HL-60/S4 treated with phorbol 12-myristate 13-acetate at 8.2 ng/mL for 4 days and 3 days (cell line): ENCODE data around the gene ACBD3.

ENCODE experiments used
- in situ Hi-C: fragments of 300-500 bp; cut with MboI; formaldehyde crosslinking; loops from 2 replicates; pipeline ENCODE4 v1.15.0; 2022; ENCODE audit warnings: low sequenced_read_pairs

ACBD3 gene

GRCh38 chr1:226202246-226202645, 15.7 kb upstream of the ACBD3 start:
- in situ Hi-C loops: no loop called here

DNA sequence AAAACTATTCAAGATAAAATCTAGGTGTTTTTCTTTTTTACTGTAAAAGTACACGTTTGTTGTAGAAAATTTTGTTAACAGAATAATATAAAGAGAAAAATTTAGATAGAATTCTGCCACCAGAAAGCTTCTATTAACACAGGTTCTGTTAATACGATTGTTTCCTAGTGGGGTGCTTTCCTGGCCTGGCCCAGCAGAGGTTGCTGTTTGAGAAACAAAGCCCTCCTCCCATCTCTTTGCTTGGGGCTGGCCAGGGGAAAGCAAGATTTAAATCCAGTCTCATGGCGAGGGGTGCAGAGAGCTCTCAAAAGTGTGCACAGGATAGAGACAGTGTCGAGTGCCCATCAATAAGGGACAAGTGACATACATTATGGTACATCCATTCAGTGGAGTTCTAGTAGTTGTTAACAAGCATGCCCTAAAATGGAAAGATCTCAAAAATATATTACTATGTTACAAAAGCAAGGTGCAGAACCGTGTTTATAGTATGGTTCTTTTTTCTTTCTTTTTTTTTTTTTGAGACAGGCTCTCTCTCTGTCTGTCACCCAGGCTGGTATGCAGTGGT, 14.6 kb upstream of the ACBD3 start:
- in situ Hi-C loops: no loop called here

DNA sequence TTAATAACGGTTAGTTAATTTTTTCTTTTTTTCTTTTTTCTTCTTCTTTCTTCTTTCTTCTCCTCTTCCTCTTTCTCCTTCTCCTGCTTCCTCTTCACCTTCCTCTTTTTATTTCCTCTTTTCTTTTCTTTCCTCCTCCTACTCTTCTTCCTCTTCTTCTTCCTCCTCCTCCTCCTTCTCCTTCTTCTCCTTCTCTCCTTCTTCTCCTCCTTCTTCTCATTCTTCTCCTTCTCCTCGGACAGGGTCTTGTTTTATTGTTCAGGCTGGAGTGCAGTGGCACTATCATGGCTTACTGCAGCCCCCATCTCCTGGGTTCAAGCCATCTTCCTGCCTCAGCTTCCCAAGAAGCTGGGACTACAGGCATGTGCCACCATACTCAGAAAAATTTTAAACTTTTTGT, 13.4 kb upstream of the ACBD3 start:
- in situ Hi-C loops: no loop called here

GRCh38 chr1:226195144-226195543, 8.6 kb upstream of the ACBD3 start:
- in situ Hi-C loops: no loop called here

DNA sequence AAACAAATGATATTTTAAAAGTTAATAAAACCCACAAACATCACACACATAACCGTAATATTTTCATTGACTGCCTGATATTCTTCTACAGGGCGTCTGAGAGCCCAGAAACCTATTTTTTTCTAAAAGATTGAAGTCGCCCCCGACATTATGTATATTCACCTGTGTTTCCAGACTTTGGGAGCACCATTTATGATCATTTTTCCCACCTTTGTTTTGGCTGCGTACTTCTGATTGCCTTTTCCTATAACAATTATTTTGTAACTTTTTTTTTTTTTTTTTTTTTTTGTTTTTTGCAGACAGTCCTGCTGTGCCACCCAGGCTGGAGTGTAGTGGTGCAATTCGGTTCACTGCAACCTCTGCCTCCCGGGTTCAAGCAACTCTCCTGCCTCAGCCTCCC, 839 bp upstream of the ACBD3 start:
- in situ Hi-C loops: no loop called here

GRCh38 chr1:226187019-226187322, 430 bp upstream of the ACBD3 start:
- in situ Hi-C loops: no loop called here

GRCh38 chr1:226185141-226186036, 1.2 kb downstream of the ACBD3 start:
- in situ Hi-C loops: no loop called here

- in situ Hi-C loops: no loop called here
Measured at GRCh38 chr1:226181996-226182714, 4.4 kb downstream of the ACBD3 start.

GRCh38 chr1:226176870-226177269, 9.7 kb downstream of the ACBD3 start:
- in situ Hi-C loops: no loop called here

DNA sequence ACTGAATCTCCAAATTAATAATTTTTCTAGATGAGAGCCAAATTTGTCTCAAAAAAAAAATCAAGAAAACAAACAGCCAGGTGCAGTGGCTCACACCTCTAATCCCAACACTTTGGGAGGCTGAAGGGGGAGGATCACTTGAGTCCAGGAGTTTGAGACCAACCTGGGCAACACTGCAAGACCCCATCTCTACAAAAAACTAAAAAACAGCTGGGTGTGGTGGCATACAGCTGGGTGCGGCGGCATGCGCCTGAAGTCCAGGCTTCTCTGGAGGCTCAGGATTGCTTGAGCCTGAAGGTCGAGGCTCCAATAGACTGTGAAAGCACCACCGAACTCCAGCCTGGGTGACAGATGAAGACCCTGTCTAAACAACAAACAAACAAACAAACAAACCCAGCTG, 14.0 kb downstream of the ACBD3 start:
- in situ Hi-C loops: no loop called here

DNA sequence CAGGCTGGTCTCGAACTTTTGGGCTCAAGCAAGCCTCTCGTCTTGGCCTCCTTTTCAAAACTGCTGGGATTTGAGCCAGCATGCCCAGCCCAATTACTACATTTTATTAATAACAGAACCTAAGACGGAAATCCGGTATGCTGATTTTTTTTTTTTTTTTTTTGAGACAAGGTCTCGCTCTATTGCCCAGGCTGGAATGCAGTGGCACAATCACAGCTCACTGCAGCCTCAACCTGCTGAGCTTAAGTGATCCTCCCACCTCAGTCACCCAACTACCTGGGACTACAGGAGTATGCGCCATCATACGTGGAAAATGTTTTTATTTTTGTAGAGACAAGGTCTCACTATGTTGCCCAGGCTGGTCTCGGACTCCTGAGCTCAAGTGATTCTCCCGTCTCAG, 20.2 kb downstream of the ACBD3 start:
- in situ Hi-C loops: no loop called here

GRCh38 chr1:226164154-226164553, 22.4 kb downstream of the ACBD3 start:
- in situ Hi-C loops: no loop called here

- in situ Hi-C loops: no loop called here
Measured at GRCh38 chr1:226162898-226163297, 23.6 kb downstream of the ACBD3 start.

DNA sequence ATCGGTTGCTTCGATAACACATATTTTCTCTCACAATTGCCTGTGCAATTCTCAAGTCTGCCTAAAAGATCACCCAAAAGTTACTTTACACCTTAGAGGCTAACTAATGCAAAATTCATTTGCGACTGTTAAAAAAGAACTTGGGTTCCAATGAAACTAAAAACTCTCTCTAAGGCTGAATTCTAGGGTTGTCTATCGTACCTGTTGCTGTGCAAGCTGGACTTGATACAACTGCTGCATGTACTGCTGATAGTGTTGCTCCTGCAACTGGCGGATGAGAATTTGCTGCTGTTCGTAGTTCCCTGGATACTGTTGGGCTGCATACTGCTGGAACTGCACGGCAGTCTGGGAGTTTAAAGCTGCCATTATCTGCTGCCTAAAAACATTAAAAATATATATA, 27.6 kb downstream of the ACBD3 start:
- in situ Hi-C loops: no loop called here

GRCh38 chr1:226158457-226158856, 28.1 kb downstream of the ACBD3 start:
- in situ Hi-C loops: no loop called here

DNA sequence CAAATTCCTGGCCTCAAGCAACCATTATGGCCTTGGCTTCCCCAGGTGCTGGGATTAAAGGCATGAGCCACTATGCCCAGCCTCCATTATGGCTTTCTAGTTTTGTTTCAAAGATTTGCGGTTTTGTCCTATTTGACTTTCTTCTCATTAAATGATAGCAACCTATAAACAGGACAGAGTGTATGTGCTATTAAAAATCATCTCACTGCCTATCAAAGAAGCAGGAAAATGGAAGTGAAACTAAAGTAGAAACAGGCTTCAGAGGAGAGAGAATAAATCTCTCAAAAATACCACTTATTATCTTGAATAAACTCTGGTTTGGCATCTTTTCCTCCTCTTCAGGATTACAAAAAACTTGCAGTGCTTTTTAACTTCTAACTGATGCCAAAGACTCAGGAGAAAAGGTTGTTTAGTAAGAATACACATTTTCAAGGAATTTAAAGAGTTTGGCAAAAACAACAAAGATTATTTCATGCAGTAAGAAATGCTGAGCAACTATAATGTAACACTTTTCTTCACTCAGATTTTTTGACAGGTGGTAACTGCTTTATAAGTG, 28.7 kb downstream of the ACBD3 start:
- in situ Hi-C loops: no loop called here

DNA sequence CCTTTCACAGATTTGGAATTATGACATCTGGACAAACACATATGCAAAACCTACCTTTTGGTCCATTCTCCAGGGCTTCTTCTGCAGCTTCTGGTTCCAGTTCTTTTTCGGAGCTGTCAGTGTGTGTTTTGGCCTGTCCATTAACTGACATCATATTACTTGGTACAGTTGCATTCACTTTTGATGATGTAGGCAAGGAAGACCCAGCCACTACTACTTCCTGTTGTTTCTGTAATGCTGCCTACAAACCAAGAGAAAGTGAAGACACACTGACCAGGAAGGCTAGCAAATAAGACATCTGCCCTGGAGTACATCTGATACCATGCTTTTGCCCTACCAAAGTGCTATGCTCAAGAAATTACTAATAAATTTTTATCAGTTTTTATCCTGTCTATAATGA, 31.9 kb downstream of the ACBD3 start:
- in situ Hi-C loops: no loop called here

DNA sequence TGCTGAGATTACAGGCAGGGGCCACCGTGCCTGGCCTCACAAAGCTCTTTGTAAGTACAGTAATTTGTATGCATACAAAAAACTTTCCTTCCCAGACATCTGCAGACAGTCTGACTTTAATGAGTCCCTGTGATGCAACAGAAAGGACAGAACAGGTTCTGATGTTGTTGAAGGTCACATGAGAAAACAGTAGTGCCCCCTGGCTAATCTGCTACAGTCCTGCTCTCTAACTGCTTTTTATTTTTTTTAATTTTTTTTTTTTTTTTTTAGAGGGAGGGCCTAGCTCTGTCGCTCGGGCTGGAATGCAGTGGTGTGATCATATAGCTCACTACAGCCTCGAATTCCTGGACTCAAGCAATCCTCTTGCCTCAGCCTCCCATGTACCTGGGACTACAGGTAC, 36.7 kb downstream of the ACBD3 start:
- in situ Hi-C loops: no loop called here

DNA sequence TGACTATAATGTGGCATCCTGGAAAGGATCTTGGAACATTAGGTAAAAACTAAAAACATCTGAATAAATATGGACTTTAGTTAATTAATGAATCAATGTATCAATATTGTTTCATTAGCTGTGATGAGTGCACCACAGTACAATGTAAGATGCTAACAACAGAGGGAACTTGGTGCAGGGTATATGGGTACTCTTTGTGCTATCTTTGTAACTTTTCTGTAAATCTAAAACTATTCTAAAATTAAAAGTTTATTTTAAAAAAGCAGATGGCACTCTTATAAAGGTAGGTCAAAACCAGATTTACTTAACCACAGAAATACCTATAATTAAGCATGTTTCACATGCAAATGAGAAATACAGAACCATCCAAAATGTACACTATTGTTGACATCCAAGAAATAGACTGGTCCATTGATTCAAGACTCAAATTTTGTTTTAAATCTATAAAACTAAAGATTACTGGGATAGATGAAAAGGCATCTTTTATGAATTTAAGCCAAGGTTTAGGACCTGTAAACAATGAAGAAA, 38.4 kb downstream of the ACBD3 start:
- in situ Hi-C loops: no loop called here

- in situ Hi-C loops: no loop called here
Measured at GRCh38 chr1:226144045-226144444, 42.5 kb downstream of the ACBD3 start.

DNA sequence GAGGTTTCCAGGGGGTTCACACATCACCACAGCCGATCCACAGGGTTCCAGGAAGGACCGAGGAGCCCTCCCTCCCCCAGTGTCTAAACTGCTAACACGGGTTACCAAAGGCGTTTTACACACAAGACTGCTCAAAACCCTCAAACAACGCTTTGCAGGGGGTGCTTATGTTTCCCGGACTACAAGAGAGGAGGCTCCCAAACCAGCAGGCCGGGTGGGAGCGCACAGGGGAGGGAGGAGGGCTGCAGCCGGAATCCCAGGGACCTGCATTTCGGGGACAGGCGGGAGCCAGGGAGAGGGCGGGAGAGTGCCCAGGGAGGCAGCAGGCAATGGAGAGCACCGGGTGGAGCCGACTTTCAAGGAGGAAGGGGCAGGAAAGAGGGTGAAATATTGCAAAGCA, 50.8 kb downstream of the ACBD3 start:
- in situ Hi-C loops: no loop called here
